Cardiac muscle cell (in vitro differentiated cells and primary cell): ENCODE data around the gene PCDH9. TPM values are rescaled to one million over a fixed set of nuclear protein-coding genes. Genes with fewer than 3 reads are reported as not detected.

Experiments used
- DNase-seq, 2 donors: peaks; one replicate each; pipeline versions ENCODE4 v3.0.0 to v3.0.0-alpha.2; 2010 to 2017; ENCODE audit warnings: low read depth in 1 of 2, low spot score in 1 of 2
- H3K27ac ChIP-seq: fragments of 200-600 bp; sonication (generic); 2 replicates; pipeline ENCODE4 v1.5.1; 2016
- H3K27me3 ChIP-seq: fragments of 200-600 bp; sonication (generic); 2 replicates; pipeline ENCODE4 v1.6.0; 2016; ENCODE audit warnings: control low read depth
- H3K36me3 ChIP-seq: fragments of 200-600 bp; sonication (generic); 2 replicates; pipeline ENCODE4 v1.5.1; 2016; ENCODE audit warnings: control low read depth
- H3K4me1 ChIP-seq: fragments of 200-600 bp; sonication (generic); 2 replicates; pipeline ENCODE4 v1.8.1; 2017; ENCODE audit warnings: low read depth, mild to moderate bottlenecking, mixed run types
- H3K4me3 ChIP-seq: fragments of 200-600 bp; sonication (generic); 2 replicates; pipeline ENCODE4 v1.5.1; 2016; ENCODE audit warnings: mild to moderate bottlenecking
- H3K9me3 ChIP-seq: fragments of 200-600 bp; sonication (generic); 2 replicates; pipeline ENCODE4 v1.5.1; 2017; ENCODE audit warnings: low read depth, mild to moderate bottlenecking, control low read depth
- CTCF ChIP-seq: IDR thresholded peaks from 2 replicates; pipeline ENCODE4 v1.5.1; 2012; ENCODE audit warnings: low read depth, mild to moderate bottlenecking, low read length
- polyA plus RNA-seq: library from polyadenylated mRNA; unstranded; fragments of >200 nt; fragmentation: Nextera tagmentation; extraction: Ambion mirVana; gene quantifications from 2 replicates; pipeline ENCODE4 v1.2.1, GENCODE V29; 2016
- total RNA-seq: library from RNA; depleted of rRNA; stranded (reverse); fragments of >200 nt; gene quantifications from 2 replicates; pipeline ENCODE4 v1.2.3, GENCODE V29; 2016

PCDH9 gene
- total and polyA plus RNA-seq, 2 experiments from 2014 or later, result 1.6 to 2.3 TPM

GRCh38 chr13:67125681-67126080, 104.5 kb downstream of the PCDH9 start:
- Histone ChIP-seq H3K27me3 (no peaks in the 10 kb centered on the region), H3K9me3 (no peaks in the 10 kb centered on the region), H3K36me3 (no peaks in the 10 kb centered on the region), H3K4me3 (no peak overlapping the region), H3K27ac (no peak overlapping the region), H3K4me1 (no peaks in the 10 kb centered on the region)
- no peak for DNase-seq
- no peak for TF ChIP-seq CTCF

- no peak for TF ChIP-seq CTCF
- no peak for DNase-seq
- H3K4me1 ChIP-seq, result no peaks in the 10 kb centered on the region
- no peak overlapping the region for H3K4me3 ChIP-seq
- H3K27me3 ChIP-seq, result no peaks in the 10 kb centered on the region
- no peak overlapping the region for H3K27ac ChIP-seq
- H3K9me3 ChIP-seq, result no peaks in the 10 kb centered on the region
- no peaks in the 10 kb centered on the region for H3K36me3 ChIP-seq
These were observed 107.0 kb downstream of the PCDH9 start for GRCh38 chr13:67123165-67123564.

GRCh38 chr13:67122251-67122650, 107.9 kb downstream of the PCDH9 start:
- Histone ChIP-seq H3K4me1 (no peaks in the 10 kb centered on the region), H3K9me3 (no peaks in the 10 kb centered on the region), H3K36me3 (no peaks in the 10 kb centered on the region), H3K27me3 (no peaks in the 10 kb centered on the region), H3K4me3 (no peak overlapping the region), H3K27ac (no peak overlapping the region)
- no peak for TF ChIP-seq CTCF
- no peak for DNase-seq

- Histone ChIP-seq H3K27ac (no peak overlapping the region), H3K36me3 (no peaks in the 10 kb centered on the region), H3K4me3 (no peak overlapping the region), H3K27me3 (no peaks in the 10 kb centered on the region), H3K4me1 (no peaks in the 10 kb centered on the region), H3K9me3 (no peaks in the 10 kb centered on the region)
- no peak for TF ChIP-seq CTCF
- DNase-seq, result no peak
These were observed 109.1 kb downstream of the PCDH9 start for GRCh38 chr13:67120872-67121531.

GRCh38 chr13:67119481-67119894, 110.6 kb downstream of the PCDH9 start:
- Histone ChIP-seq H3K4me3 (no peak overlapping the region), H3K9me3 (no peaks in the 10 kb centered on the region), H3K4me1 (no peaks in the 10 kb centered on the region), H3K27me3 (no peaks in the 10 kb centered on the region), H3K36me3 (no peaks in the 10 kb centered on the region), H3K27ac (no peak overlapping the region)
- DNase-seq, result peak in 1 of 2 donors; percentile 79
- no peak for TF ChIP-seq CTCF
